Measurements from ENCODE around the gene SOX18.

GRCh38 chr20:64031822-64032314 is 17.6 kb downstream of the SOX18 start:
- TF ChIP-seq CTCF (IDR thresholded peaks at IDR 0.05) (no peak), POLR2AphosphoS5 (IDR thresholded peaks at IDR 0.05) (no peak), POLR2A (IDR thresholded peaks at IDR 0.05) (no peak)
